Skeletal muscle cell (primary cell): Measurements from ENCODE around the gene DISP2.

Experiments
- DNase-seq: peaks from one replicate; pipeline ENCODE4 v3.0.0-alpha.2; 2010; ENCODE audit warnings: low read depth
- H3K4me3 ChIP-seq: 2 replicates; pipeline ENCODE4 v1.5.1; 2011; ENCODE audit warnings: low read depth, mild to moderate bottlenecking, control low read depth, low read length, moderate library complexity

DISP2 gene

DNA sequence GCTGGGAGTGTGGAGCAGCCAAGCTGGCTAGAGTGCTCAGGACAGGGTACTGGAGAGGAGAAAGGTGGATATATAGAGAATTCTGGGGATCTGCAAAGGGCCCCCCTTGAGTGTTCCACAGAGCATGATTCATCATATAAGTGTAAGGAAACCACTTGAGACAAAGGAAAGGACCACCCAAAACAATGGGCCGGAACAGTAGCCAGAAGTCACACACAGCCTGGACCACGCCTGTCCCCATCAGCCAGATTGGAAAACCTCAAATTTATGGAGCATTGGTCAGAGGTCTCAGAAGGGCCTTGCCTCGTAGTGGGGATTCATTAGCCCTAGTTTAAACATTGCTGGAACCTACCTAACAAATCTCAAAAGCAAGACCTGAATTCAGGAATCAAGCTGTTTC, 19.6 kb downstream of the DISP2 start:
- no peak overlapping the region for H3K4me3 ChIP-seq
- no peak for DNase-seq

DNA sequence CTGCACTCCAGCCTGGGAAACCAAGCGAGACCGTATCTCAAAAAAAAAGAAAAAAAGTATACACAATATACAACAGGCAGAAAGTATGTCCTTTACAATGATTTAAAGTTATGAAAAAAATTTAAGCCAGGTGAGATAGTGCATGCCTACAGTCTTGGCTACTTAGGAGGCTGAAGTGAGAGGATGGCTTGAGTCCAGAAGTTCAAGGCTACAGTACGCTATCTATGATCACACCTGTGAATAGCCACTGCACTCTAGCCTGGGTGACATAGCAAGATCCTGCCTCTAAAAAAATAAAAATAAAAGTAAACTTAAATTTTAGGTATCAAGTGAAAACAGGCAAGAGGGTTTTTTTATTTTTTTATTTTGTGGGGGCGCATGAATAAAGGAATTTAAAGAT, 21.4 kb downstream of the DISP2 start:
- no peak for DNase-seq

DNA sequence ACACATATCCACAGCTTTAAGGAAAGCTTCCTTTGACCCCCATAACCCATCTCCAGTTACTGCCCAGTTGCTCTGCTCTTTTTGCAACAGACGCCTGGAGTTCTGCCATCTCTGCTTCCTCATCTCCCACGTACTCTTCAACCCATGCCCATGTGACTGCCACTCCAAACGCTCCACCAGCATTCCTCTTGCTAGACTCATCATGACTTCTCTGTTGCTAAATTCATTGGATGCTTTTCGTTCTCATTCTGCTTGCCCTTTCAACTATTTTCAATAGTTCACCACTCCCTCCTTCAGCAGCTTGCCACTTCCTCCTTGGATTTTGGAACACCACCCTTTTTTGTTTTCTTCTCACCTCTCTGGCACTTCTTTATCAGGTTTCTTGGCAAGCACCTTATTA, 21.8 kb downstream of the DISP2 start:
- H3K4me3 ChIP-seq = no peak overlapping the region
- peak; percentile 94 for DNase-seq

More for the DNA sequence above, 21.4 kb downstream of the DISP2 start:
- H3K4me3 ChIP-seq = no peak overlapping the region

DNA sequence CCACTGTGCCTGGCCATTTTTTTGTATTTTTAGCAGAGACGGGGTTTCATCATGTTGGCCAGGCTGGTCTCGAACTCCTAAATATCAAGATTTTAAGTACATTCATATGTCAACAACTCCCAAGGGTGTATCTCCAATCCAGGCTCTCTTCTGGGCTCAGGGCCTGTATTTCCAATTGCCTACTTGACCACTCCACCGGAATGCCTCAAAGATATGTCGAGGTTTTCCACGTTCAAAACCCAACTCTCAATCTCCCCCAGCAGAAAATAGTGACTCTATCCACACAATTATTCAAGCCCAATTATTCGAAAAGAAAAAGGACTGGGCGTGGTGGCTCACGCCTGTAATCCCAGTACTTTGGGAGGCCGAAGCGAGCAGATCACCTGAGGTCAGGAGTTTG, 22.6 kb downstream of the DISP2 start:
- no peak for DNase-seq
- no peak overlapping the region for H3K4me3 ChIP-seq

DNA sequence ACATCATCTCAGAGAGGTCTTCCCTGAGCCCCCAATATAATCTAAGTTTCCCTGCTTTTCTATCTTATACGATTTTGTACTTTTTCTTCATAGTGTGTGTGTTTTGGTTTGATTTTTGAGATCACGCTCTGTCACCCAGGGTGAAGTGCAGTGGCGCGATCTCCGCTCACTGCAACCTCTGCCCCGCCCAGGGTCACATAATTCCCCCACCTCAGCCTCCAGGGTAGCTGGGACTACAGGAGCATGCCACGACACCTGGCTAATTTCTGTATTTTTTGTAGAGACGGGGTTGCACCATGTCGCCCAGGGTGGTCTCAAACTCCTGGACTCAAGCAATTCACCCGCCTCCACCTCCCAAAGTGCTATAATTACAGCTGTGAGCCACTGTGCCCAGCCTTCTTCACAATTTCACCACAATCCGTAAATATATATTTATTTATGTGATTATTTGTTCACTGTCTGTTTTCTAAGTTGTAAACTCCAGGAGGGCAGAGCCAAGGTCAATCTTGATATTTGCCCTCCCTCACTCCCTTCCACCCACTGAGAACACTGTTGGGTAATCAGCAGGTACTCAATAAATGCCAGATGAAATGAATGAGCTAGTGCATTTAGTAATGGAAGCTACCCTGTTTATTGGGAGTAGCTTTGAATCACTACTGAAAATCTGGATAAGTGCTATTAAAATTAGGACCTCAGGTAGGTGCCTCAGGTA, 24.0 kb downstream of the DISP2 start:
- DNase-seq = no peak
- H3K4me3 ChIP-seq = no peak overlapping the region

DNA sequence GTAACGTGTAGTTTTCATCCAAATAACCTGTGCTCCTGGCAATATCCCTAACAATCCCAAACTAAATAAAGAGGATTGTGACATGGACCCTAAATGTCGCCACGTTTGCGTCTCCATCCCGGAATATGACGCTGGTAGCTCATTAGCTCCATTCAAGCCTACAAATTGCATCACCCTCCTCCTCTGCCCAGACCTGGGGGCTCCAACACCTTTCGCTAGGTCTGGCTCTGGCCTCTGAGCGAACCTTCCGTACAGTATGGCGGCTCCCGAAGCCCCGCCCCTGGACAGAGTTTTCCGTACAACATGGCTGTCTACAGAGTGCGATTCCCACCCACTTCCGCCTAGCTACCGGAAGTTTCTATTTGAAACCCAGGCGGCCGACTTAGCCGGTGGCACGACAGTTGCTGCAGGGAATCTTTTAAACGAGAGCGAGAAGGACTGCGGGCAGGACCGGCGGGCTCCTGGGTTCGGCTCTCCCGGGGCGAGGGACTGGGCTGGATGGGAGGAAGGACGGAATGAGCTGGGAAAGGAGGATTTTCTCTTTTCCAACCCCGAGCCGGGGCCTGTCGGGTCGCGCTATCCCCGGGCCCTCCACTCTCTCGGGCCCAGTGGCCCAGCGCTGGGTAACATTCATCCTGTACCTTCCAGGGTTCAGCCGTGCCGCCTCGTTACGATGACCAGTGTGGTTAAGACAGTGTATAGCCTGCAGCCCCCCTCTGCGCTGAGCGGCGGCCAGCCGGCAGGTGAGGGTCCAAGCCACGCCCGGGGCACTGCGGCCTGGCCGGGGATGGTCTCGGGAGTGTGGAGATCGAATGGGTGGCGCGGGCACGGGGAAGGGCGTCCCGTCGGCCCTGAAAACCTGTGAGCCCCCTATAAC, 24.8 kb downstream of the DISP2 start, which contains the start of gene KNSTRN:
KNSTRN (plus strand) TSS at position 142 of the 877 bp plus-strand sequence; CDS start at position 257, 115 bp downstream.
- peak within 1 kb of the TSS; percentile 89 for H3K4me3 ChIP-seq
- peak; percentile 73 for DNase-seq

DNA sequence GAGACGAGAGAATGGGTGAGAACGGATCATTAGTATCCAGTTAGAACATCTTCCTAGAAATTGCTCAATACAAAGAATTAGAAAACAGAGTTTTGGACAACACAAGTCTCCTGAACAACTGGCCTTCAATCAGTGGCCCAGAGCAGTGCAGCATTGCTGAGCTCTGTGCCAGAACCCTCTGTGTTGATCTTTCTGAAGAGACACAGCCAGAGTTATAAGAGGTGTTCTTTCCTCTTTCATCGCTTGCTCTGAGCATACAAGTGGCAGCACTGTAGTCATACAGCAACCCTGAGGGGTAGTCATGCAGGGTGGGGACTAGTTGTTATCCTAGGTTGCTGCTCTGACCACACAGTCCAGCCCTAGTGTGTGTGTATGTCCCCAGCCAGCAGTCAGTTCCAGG, 28.5 kb downstream of the DISP2 start:
- no peak for DNase-seq
- H3K4me3 ChIP-seq = no peak overlapping the region

DNA sequence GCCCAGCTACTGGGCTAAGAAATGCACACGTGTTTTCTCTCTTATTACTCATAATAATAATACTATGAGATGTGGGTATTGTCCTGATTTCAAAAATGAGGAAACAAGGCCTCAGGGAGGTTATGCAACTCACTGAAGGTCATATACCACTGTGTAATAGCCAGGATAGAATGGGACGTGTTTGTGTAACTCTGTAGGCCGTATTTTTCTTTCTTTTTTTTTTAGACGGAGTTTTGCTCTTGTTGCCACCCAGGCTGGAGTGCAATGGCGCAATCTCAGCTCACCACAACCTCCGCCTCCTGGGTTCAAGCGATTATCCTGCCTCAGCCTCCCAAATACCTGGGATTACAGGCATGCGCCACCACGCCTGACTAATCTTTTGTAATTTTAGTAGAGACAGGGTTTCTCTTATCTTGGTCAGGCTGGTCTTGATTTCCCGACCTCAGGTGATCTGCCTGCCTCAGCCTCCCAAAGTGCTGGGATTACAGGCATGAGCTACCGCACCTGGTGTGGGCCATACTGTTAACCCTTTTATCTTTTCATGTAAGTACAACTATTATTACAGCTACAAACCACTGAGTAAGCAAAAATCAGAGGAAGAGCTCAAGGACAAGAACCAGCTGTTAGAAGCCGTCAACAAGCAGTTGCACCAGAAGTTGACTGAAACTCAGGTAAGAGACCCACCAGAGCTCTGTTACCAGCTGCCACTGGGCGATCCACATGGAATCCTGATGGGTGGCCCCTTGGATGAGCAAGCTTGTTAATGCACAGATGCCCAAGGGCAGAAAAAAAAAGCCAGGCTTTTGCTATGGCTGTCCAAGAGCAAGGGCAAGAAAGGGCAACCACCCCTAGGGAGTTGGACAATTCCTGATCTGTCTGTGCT, 31.2 kb downstream of the DISP2 start:
- no peak overlapping the region for H3K4me3 ChIP-seq
- no peak for DNase-seq

DNA sequence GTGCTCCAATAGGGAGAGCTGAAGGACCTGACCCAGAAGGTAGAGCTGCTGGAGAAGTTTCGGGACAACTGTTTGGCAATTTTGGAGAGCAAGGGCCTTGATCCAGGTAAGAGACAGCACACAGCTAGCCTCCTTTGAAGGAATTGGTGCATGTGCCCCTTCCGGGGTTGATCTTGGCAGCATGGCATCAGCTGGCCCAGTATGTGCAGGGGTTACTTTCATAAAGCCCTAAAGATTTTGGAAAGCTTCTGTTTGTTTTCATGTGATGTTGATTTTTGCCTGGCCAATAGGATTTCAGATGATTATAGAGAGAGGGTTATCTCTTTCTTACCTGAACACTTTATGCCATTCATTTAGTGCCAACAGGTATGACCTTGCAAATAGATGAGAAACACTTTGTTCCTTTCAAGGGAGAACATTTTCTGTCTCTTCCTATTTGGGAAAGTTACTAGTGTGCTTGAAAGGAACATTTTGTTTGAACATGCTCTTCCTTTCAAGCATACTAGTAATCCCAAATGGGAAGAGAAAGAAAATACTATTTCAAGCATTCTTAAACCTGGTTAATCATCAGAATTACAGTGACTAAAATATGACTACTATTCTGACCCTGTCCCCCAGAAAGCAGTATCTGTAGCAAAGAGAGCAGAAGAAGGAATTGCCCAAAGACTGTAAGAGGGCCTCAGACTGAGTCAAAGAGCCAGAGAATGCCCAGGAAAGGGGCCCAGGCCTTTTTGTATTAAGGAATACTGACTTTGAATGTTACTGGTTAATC, 32.0 kb downstream of the DISP2 start:
- no peak for DNase-seq

DNA sequence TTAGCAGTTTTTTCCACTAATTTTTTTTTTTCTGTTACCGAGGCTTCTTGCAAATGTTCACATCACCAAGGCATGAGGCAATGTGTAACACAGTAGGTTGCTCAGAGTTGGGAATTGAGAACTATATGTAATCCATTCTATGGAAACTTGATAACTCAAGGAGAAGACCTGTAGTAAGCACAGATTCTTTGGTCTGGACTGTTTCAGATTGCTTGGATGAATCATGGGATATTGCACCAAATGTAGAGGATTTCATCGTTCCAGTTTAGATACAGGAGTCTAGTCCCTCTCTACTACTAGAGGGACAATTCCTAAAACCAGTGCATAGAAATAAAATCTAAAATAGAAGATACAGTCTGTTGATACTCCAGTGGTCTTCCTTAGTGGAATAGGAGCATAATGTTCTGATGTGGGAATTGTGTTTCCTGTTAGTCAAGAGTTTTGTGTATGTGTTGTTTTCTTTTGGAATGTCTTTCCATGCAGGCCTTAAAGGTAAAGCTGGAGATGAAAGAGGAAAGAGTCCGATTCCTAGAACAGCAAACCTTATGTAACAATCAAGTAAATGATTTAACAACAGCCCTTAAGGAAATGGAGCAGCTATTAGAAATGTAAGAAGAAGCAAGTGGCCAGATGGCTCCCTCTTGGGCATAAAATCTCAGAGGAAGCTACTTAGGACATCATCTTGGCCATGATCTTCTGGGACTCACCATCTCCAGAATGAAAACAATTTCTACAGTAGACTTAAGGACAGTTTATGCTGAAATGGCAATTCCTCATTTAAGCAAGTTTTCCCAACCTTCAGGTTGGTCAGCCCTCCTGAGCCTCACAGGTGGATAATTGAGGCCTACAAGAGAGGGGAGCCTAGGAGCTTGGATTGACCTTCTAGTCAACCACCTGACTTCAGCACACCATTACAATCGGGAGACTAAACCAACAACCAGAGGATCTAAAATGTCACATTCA, 35.2 kb downstream of the DISP2 start:
- peak; percentile 22 for DNase-seq
- no peak overlapping the region for H3K4me3 ChIP-seq

More for the DNA sequence above, 32.0 kb downstream of the DISP2 start:
- no peak overlapping the region for H3K4me3 ChIP-seq

DNA sequence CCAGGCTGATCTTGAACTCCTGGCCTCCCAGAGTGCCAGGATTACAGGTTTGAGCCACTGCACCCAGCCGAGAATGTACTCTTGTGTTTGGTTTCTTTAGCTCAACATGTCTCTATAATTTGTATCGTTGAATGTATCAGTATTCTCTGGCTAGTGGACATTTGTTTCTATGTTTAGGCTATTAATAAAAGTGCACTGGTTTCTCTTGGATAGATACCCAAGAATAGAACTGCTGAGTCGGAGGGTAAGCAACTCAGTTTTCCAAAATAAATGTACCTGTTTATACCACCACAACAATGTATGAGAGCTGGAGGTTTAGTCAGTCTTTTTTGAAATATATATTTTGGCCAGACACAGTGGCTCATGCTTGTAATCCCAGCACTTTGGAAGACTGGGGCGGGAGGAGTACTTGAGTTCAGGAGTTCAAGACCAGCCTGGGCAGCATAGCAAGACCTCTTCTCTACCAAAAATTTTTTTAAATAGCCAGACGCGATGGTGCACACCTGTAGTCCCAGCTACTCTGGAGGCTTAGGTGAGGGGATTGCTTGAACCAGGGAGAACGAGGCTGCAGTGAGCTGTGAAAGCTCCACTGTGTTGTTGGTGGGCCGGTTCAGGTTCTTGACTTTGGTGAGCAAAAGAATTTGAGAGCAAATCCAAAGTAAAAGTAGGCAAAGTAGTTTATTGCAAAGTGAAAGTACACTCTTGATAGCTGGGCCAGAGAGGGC, 39.8 kb downstream of the DISP2 start:
- DNase-seq = no peak
- no peak overlapping the region for H3K4me3 ChIP-seq

DNA sequence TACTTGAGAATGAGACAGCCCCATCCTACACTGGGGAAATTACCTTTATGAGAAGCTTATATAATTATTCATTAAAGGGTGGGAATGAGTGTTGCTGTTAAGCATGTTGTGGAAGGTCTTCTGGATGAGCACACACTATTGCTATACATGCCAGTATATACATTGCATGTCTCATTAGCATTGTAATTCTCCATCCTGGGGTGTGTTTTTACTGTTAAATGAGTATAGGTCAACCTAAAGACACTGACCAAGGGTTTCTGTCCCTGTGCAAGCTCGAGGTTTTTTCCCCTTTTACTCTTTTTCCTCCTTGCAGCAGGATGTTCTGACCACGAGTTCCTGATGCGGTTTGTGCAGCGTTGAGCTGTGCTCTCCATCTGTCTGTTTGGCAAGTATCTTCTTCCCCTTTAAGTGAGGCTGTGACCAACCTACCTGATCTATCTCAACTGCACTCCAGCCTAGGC, 40.4 kb downstream of the DISP2 start:
- no peak overlapping the region for H3K4me3 ChIP-seq
- DNase-seq = no peak

DNA sequence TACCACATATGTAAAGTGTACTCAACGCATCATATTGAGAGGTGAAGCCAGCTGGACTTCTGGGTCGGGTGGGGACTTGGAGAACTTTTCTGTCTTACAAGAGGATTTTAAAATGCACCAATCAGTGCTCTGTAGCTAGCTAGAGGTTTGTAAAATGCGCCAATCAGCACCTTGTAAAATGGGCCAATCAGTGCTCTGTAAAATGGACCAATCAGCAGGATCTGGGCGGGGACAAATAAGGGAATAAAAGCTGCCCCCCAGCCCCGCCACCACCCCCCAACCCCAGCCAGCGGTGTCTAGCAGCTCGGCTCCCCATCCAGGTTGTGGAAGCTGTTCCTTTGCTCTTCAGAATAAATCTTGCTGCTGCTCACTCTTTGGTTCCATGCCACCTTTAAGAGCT, 41.4 kb downstream of the DISP2 start:
- no peak overlapping the region for H3K4me3 ChIP-seq

DNA sequence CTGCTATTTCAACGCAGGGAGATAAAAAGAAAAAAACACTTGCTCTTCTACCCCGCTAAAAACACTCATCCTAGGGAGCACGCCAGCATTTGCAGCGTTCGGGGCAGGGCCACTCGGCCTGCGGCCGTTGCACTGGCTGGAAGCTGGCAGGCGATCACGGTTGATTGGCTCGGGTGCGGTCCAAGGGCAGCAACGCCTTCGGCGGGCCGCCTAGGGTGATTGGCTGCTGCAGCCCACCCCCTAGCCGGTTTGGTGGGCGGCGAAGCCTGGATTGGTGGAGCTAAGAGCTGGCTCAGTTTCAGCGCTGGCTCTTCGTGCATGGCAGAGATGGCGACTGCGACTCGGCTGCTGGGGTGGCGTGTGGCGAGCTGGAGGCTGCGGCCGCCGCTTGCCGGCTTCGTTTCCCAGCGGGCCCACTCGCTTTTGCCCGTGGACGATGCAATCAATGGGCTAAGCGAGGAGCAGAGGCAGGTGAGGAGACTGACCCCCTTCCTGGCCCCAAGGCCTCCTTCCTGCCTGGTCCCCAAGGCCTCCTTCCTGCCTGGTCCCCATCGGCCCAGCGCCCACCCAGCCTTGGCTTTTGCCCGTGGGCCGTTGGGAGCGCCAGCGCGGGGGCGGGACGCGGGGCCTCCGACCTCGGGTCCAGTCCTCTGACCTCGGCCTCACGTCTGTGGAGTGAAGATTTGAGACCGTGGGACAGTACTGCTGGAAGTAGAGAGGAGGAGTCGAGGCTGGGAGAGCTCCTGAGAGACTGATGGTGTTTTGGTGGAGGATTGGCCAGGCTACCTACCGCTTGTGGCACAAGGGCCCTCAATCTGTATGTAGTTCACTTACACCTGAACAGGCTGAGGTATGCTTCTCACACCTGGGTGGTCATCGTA, 47.7 kb downstream of the DISP2 start, which contains the start of gene IVD:
IVD (plus strand) TSS at position 295 of the 881 bp plus-strand sequence; CDS start at position 328, 33 bp downstream.
- peak within 1 kb of the TSS; percentile 95 for H3K4me3 ChIP-seq
- DNase-seq = peak; percentile 90

More for the DNA sequence above, 41.4 kb downstream of the DISP2 start:
- DNase-seq = no peak

DNA sequence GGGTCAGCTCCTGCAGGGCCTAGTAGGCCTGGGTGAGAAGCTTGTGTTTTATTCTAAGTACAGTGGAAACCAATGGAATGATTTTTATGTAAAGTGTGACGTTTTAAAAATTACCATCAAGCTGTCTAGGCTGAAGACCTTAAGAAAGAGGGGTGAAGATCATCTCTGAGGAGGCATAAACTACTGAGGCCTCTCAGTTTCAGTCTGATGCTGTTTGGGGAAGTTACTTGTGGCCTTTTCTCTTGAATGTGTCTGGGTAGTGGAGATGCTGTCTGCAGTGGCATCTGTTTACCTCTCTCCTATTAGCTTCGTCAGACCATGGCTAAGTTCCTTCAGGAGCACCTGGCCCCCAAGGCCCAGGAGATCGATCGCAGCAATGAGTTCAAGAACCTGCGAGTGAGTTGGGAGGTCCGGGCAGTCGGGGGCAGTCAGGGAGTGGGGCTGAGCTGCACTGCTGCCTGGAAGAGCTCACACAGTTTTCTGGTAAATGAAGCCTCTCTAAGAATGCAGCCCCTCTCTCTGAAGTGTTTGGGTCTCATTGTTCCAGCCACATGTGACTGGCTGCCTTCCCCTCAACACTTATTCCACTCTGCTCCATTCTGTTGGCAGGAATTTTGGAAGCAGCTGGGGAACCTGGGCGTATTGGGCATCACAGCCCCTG, 49.4 kb downstream of the DISP2 start:
- DNase-seq = no peak
- H3K4me3 ChIP-seq = no peak overlapping the region

DNA sequence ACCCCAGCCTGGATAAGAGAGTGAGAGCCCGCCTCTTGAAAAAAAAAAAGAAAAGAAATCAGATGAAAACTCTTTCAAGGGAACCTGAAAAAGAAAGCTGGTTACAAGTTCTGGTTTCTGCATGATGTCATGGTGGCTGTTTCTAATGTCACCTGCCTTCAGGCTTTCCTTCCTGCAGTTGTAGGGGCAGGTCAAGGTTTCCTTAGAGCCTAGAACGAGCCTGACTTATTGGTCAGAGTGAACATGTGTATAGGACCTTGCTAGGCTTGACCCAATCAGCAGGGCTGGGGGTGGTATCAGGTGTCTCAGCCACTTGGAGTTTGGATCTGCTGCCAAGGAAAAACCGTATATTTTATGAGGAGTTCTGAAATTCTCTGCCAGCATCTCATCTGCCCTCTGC, 51.3 kb downstream of the DISP2 start:
- no peak for DNase-seq
- H3K4me3 ChIP-seq = no peak overlapping the region
